ENCODE results near the gene SLC22A1. TPM values are rescaled to one million over a fixed set of nuclear protein-coding genes. Genes with fewer than 3 reads are reported as not detected.

Gene SLC22A1
- total RNA-seq, 1 experiment from 2014 or later, result 0.86 TPM

DNA sequence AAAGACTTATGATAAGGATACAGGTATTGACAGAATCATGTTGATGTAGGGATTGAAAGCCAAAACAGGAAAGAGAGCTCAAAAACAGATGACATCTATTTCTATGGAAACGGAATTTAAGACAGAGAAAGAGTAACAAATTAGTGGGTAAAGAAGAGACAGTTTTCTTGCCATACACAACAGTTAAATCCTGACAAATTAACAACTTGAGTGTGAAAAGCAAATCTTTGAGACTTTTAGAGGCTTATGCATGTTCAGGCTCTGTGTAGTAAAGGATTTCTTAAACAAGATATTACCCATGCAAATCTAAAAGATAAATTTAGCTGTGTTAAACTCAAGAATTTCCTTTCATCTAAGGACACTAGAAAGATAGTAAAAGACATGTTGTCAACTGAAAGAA, 68.5 kb downstream of the SLC22A1 start:
- peaks cover 0 to 7% of the 10 kb centered on the region in 2 experiments; a peak in 1 of 4 replicates for H3K9me3 ChIP-seq (ENCODE audit: control insufficient read depth in 1 of 2, insufficient read depth in 1 of 2, low read depth in 1 of 2, low read length in 2 of 2)
- H3K27me3 ChIP-seq (ENCODE audit: insufficient read depth, low read length), result no peaks in the 10 kb centered on the region
- no peak overlapping the region for H3K4me3 ChIP-seq (replicated peaks in 1 of 2; ENCODE audit: low read depth in 1 of 2, low read length in 2 of 2)
- no peak overlapping the region for H3K4me2 ChIP-seq (ENCODE audit: low read length)
- DNase-seq (ENCODE audit: low read depth, low spot score) (no peak), ATAC-seq (no peak)
- RAD21 ChIA-PET (ENCODE audit: low non-redundant PET in 1 of 2, low total read pairs in 2 of 2, uncharacterized antibody in 2 of 2, unreplicated experiment in 2 of 2), result no interaction called here
- POLR2A ChIA-PET, result no interaction called here
- no peaks in the 10 kb centered on the region for H3K9me2 ChIP-seq (ENCODE audit: insufficient read depth)
- H3K79me2 ChIP-seq (ENCODE audit: insufficient read depth, low read length), result no peaks in the 10 kb centered on the region
- no peaks in the 10 kb centered on the region for H4K20me1 ChIP-seq (ENCODE audit: insufficient read depth)
- CTCF ChIA-PET, result no interaction called here
- intact Hi-C loops (cut with micrococcal nuclease), result no loop called here
- no TSS peak for BruUV-seq (replicated peaks)
- no peak overlapping the region for H2AFZ ChIP-seq (ENCODE audit: low read depth, low read length, poor library complexity, severe bottlenecking)
- TF ChIP-seq SRF (IDR thresholded peaks at IDR 0.05; ENCODE audit: low read depth) (no peak), CBX3 (IDR thresholded peaks at IDR 0.05; ENCODE audit: low read depth) (no peak), EZH2 (IDR thresholded peaks at IDR 0.05) (no peak), FOSL1 (IDR thresholded peaks at IDR 0.05; ENCODE audit: low read depth) (no peak), ZFX (IDR thresholded peaks at IDR 0.05) (no peak), ZNF274 (IDR thresholded peaks at IDR 0.05; ENCODE audit: low read depth, low read length) (no peak), EGR1 (IDR thresholded peaks at IDR 0.05; ENCODE audit: low read depth) (no peak), SP1 (IDR thresholded peaks at IDR 0.05; ENCODE audit: low read depth) (no peak), POLR2AphosphoS5 (IDR thresholded peaks at IDR 0.05; ENCODE audit: low read depth, low read length) (no peak)
- TF ChIP-seq, protein P1, sequence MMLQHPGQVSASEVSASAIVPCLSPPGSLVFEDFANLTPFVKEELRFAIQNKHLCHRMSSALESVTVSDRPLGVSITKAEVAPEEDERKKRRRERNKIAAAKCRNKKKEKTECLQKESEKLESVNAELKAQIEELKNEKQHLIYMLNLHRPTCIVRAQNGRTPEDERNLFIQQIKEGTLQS (IDR thresholded peaks at IDR 0.05), result no peak
- no peaks in the 10 kb centered on the region for H3K4me1 ChIP-seq (ENCODE audit: control insufficient read depth in 1 of 2, insufficient read depth in 2 of 2, low read length in 2 of 2)
- no peak overlapping the region for H3K27ac ChIP-seq (ENCODE audit: low read depth, low read length)
- H3K36me3 ChIP-seq (ENCODE audit: control insufficient read depth in 1 of 2, insufficient read depth in 2 of 2, low read length in 2 of 2), result no peaks in the 10 kb centered on the region
- H3K9ac ChIP-seq (ENCODE audit: low read length), result no peak overlapping the region

DNA sequence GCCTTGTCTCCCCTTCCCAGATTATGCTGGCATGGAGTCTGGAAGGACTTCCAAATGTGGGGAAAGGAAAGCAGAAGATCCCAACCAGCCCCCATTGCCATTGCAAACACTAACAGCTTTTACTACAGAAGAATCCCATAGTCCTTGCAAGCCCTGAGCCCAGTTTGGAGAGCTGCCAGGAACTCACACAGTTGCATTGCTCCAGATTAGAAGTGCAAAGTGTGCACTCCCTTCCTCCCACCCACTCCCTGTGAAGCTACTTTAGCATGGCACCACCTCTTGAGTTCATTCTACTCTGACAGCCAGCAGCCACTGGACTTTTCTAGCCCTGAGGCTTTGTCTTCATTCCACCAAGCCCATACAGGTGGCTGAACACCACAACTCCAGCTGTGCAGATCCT, 69.4 kb downstream of the SLC22A1 start:
- ATAC-seq (no peak), DNase-seq (ENCODE audit: low read depth, low spot score) (no peak)
- H3K4me1 ChIP-seq (ENCODE audit: control insufficient read depth in 1 of 2, insufficient read depth in 2 of 2, low read length in 2 of 2), result no peaks in the 10 kb centered on the region
- H3K4me2 ChIP-seq (ENCODE audit: low read length), result no peak overlapping the region
- CTCF ChIA-PET, result no interaction called here
- no peak overlapping the region for H3K4me3 ChIP-seq (replicated peaks in 1 of 2; ENCODE audit: low read depth in 1 of 2, low read length in 2 of 2)
- no TSS peak for BruUV-seq (replicated peaks)
- intact Hi-C loops (cut with micrococcal nuclease), result no loop called here
- RAD21 ChIA-PET (ENCODE audit: low non-redundant PET in 1 of 2, low total read pairs in 2 of 2, uncharacterized antibody in 2 of 2, unreplicated experiment in 2 of 2), result no interaction called here
- TF ChIP-seq ZFX (IDR thresholded peaks at IDR 0.05), result no peak
- TF ChIP-seq JUND (IDR thresholded peaks at IDR 0.05), result no peak
- POLR2A ChIA-PET, result no interaction called here
- no peaks in the 10 kb centered on the region for H3K36me3 ChIP-seq (ENCODE audit: control insufficient read depth in 1 of 2, insufficient read depth in 2 of 2, low read length in 2 of 2)
- H3K79me2 ChIP-seq (ENCODE audit: insufficient read depth, low read length), result no peaks in the 10 kb centered on the region
- H3K9ac ChIP-seq (ENCODE audit: low read length), result no peak overlapping the region
- no peaks in the 10 kb centered on the region for H3K9me2 ChIP-seq (ENCODE audit: insufficient read depth)
- H3K27ac ChIP-seq (ENCODE audit: low read depth, low read length), result no peak overlapping the region
- H3K9me3 ChIP-seq (ENCODE audit: control insufficient read depth in 1 of 2, insufficient read depth in 1 of 2, low read depth in 1 of 2, low read length in 2 of 2), result peaks cover 0 to 7% of the 10 kb centered on the region in 2 experiments; a peak in 1 of 4 replicates
- no peaks in the 10 kb centered on the region for H3K27me3 ChIP-seq (ENCODE audit: insufficient read depth, low read length)
- no peaks in the 10 kb centered on the region for H4K20me1 ChIP-seq (ENCODE audit: insufficient read depth)
- H2AFZ ChIP-seq (ENCODE audit: low read depth, low read length, poor library complexity, severe bottlenecking), result no peak overlapping the region
